AML-193 (cell line): ENCODE results near the gene RBCK1.
"Not testable (repeated sequence)": the region's sequence is repeated elsewhere in the genome, so short reads cannot be mapped to it uniquely, and the experiment has no call there.

Experiments
- DNase-seq, 2 experiments: peaks; one replicate each; lab custom pipeline; 2025; lab: John Stamatoyannopoulos, UW

The RBCK1 gene

DNA sequence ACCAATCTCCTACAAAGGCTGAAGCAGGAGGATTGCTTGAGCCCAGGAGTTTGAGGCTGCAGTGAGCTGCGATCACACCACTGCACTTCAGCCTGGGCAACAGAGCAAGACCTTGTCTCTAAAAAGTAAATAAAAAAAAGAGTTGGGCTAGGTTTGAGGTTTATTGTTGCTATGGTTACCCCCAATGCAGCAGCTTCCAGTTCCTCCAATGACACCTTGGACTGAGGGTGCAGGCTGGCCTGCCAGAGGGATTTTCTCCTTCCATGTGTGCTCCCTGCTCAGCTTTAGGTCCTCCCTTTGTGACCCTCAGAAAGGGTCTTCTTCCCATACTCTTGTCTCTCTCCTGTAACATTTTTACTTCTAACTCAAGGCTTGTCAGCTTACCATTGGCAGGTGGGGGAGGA lies 64.8 kb downstream of the RBCK1 start:
- DNase-seq: no peak

DNA sequence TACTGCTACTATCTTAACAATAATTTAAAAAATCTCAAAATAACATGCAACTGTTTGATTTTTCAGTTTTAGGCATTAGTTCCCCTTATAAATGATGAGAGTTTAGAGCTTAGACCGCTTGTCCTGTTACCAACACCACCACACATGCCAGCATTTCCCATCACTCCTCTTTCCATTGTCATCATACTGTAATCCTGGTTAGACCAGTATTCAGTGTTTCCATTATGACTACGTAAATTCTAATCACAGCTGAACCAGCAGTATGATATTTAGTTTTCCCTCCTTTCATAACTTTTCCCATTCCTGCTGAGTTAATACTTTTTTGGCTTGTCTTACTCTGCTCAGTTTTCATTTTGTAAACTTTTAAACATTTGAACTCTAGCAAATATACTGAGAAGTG lies 66.5 kb downstream of the RBCK1 start:
- DNase-seq: no peak

DNA sequence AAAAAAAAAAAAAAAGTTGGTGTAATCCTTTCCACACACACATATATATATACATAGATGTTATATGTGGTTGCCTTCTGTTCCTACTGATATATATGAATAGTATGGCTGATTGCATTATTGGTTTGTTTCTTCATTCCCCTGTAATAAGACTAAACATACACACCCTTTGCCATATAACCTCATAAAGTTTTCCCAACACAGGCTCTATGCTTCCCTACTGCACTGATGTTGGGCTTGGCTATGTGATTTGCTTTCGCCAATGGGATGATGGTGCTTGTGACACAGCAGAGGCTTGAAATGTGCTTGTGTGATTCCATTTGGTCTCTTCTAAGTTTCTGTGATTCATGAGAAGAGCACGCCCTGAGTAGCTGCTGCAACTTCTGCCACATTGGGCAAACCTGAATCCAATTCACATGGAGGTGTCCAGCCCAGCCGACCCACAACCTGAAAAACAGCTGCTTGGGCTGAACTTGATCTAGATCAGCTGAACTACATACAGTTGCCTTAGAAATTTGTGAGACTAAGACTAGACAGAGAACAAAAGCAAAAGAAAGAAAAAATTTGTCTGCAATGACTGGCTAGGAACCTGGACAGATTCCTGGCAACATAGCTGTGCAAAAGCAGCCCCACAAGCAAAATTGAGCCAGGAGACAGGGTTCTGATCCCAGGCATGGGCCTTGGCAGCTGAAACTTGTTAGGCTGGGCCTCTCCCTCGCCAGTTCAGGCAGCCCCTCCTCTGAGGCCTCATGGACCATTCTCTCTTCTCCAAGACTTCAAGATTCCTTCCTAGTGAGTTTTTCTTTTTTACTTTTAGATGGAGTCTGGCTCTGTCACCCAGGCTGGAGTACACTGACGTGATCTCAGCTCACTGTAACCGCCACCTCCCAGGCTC lies 67.6 kb downstream of the RBCK1 start:
- DNase-seq: no peak

DNA sequence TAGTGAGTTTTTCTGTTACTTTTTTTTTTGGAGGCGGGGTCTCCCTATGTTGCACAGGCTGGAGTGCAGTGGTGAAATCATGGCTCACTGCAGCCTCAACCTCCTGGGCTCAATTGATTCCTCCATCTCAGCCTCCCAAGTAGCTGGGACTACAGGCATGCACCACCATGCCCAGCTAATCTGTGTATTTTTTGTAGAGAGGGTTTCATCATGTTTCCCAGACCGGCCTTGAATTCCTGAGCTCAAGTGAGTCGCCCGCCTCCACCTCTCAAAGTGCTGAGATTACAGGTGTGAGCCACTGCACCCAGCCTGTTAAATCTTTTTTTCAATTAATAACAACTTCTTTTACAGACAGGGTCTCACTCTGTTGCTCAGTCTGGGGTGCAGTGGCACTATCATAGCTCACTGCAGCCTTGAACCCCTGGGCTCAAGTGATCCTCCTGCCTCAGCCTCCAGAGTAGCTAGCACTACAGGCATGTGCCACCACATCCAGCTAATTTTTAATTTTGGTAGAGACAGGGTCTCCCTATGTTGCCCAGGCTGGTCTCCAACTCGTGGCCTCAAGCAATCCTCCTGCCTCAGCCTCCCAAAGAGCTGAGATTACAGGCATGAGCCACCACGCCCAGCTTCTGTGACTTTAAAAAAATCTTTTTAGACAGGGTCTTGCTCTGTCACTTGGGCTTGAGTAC lies 68.6 kb downstream of the RBCK1 start:
- not testable (repeated sequence) for DNase-seq

DNA sequence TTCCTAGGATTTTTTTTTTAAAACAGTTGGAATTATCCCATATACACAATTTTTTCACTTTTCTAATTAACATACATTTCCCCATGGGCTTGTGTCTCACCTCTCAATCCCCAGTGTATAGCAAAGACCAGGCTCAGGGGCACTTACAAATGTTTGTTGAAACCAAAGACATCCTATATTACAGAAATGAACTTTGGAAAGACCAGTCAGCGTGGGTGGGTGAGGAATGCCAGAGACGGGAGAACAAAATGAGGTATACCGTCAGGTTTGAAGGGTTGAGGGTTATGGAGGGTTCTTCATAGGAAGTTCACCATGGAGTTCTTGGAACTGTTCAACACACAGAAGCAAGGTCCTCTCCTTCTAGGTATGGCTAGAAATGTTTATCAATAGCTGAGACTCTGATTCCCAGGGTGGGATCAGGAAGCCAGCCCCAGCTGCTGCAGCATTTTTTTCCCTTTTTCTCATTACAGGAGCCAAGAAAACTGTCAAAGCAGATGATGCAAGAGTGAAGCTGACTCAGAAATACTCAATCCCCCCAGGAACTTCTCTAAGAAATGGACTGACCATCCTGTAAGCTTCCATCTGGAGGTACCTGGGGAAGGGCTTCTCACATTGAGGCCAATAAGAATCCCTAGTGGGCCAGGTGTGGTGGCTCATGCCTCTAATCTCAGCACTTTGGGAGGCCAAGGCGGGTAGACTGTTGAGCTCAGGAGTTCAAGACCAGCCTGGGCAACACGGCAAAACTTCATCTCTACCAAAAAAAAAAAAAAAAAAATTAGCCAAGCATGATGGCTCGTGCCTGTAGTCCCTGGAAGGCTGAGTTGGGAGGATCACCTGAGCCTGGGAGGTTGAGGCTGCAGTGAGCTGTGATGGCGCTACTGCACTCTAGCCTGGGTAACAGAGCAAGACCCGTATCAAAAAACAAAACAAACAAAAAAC lies 70.2 kb downstream of the RBCK1 start:
- DNase-seq: no peak

DNA sequence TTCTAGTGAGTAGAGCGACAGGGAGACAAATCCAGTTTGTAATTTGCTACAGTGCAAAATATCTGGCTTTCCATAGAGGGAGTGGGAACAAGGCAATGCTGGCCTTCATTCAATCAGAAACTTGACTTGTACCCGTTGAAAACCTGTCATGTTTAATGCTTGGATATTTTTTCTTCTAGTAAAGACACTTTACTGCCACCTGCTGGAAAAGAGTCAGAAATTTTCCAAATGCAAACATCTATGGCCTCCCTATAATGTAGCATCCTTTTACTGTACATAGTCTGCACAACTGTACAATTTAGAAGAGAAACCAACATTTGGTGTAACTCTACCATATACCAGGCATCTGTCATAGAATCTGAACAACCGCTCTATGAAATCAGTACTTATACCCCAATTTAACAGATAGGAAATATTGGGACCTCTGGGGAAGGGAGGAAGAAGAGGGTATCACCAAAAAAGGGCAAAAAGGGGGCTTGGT lies 70.9 kb downstream of the RBCK1 start:
- peak; percentile 69 to 74 for DNase-seq

DNA sequence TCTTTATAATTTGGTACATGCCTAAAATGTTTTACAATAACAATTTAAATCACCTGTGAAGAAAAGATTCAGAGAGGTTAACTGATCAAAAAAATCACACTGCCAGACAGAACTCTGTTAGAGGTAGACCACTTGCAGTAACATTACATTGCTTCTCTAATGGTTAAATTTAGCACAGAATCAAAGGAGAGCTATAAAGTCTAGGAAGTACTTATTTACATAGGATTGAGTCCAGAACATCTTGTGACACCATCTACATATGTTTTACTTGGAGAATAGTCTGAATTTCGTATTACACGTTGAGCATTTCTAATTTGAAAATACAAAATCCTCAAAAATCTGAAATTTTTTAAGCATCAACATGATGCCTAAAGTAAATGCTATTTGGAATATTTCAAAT lies 71.4 kb downstream of the RBCK1 start:
- no peak for DNase-seq

DNA sequence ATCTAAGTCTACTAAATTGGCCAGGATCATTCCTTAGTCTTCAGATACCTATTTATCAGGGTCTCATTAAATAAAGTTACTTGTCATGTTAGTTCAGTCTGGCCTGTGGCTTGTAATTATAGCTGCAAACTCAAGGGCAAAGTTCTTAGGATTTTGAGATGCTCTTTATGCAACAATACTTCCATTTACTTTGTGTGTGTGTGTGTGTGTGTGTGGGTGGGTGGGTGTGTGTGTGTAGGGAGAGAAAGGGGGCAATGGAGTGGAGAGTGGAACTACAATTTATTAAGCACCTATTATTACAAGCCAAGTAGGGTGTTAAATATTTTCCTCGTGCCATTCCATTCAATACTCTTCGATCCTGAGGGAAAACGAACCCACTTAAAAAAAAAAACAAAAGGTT lies 71.9 kb downstream of the RBCK1 start:
- DNase-seq: no peak

DNA sequence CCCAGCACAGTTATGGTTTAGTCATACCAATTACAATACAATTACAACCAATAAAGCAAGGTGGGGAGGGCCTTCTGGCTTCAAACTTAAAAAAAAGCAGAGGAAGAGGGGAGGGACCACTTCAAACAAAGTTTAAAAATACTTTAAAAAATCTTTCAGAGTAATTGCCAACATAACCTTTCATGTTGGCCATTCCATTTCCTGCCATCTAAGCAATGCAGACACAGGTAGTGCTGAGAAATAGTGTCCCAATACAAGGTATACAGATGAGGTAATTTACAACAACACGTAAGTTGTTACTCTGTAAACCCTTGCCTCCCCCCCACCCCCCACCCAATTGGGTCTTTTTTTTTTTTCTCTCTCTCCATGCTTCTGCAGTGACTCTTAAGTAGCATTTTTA lies 73.1 kb downstream of the RBCK1 start:
- no peak for DNase-seq
